Urothelium cell line (cell line): ENCODE data around the gene CEMIP.

ENCODE experiments used
- DNase-seq: peaks from one replicate; pipeline ENCODE4 v3.0.0; 2011; ENCODE audit warnings: low spot score, mixed read lengths
- FAIRE-seq: peaks from 2 replicates; lab custom pipeline; 2011; peaks lifted over from hg19 to GRCh38; lab: Jason Lieb, UNC

The CEMIP gene

DNA sequence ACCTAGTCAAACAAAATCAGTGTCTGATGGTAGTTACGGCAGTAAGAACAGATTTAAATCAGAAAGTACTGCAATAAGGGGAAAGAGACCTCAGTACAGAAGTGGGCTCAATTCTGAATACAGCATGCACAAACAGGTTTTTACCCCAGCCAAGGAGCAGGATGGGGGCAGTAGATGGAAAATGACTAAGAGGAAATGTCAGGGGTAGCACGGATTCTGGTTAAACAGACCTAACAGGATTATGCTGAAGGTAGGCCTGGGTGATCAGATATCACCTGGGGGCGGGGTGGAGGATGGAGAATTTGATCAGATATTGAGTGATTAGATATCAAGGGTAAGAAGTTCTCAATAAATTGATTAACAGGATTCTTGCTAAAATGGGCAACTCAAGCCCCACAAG is 191.5 kb downstream of the CEMIP start:
- DNase-seq (no peak), FAIRE-seq (no peak)

DNA sequence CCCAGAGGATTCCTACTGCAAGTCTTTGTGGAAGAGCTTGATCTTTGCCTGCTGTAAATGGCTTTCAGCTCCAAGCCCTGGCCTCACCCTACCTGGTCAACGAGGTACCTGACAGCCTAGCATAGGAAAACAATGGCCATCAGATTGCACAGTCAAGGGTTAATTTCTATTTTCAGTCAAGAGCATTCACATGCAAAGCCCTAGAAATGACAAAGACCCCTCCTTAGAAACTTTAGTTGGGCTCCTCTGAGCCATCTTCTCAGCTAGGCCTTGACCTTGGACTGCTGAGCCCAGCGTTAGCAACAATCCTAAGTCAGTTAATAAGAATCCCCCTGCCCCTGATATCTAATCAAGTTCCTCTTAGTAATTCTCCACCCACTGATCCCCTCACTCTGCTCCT is 192.0 kb downstream of the CEMIP start:
- FAIRE-seq (no peak), DNase-seq (no peak)

DNA sequence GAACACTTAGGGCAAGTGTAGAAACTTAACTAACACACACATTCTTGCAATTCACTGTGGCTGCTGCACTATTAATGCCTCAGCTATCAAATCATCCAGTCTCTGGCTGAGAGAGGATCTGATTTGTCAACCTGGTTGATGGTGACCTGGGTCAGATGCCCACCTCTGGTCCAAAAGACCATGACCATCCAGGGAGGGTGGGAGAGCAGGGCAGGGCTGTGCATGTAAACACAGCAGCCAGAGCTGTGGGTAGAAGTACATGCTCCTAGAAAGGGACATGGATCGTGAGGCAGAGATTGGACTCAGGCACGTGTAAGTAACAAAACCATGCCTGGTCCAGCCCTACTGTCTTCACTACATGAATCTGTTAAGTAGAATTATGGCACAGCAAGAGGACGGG is 193.1 kb downstream of the CEMIP start:
- FAIRE-seq, result no peak
- no peak for DNase-seq

DNA sequence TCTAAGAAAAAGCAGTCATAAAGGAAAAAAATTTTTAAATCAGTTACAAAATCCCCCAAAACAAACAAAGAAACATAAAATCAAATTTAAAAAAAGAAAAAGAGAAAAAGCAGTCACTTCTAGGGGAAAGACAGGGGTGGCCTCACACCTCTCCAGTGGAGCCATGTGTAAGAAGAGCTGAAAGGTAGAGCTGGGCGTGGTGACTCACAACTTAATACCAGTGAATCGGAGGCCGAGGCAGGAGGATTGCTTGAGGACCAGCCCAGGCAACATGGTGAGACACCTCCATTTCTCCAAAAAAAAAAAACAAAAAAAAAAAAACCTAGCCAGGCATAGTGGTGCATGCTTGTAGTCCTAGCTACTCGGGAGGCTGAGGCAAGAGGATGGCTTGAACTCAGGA is 195.7 kb downstream of the CEMIP start:
- DNase-seq (no peak), FAIRE-seq (no peak)

DNA sequence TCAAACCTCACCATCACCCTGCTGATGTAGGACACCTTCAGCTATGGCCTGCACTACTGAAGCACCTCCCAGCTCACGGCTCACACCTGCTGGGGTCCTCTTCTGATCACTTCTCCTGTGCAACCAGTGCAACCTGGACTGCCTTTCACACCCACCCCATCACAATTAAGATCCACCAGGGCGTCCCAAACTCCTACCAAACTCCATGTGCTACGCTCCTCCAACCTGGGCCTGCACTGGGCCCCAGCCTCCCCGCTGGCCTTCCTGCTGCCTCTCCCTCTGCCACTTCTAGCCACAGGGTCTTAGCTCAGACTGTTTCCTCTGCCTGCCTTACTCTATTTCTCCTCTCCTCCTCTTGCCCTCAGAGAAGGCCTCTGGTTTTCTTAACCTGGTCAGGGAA is 197.7 kb downstream of the CEMIP start:
- DNase-seq (no peak), FAIRE-seq (no peak)

DNA sequence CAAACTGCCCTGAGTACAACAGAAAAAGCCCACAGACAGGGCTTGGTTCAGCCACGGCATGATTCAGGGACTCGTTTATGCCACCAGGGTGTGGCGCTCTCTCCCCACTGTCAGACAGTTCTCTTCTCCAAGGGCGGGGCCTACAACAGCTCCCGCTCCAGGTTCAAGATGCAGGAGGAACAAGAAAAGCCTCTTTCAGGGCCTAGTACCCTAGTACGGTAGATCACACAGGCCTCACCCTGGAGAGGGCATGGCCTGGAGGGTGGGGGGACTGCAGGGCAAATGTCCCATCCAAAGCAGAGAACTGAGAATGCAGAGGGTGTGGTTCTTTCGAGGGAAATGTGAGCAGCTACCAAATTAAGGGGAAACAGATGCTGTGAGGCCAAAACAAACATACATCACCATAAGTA is 198.5 kb downstream of the CEMIP start:
- no peak for DNase-seq
- FAIRE-seq, result no peak

DNA sequence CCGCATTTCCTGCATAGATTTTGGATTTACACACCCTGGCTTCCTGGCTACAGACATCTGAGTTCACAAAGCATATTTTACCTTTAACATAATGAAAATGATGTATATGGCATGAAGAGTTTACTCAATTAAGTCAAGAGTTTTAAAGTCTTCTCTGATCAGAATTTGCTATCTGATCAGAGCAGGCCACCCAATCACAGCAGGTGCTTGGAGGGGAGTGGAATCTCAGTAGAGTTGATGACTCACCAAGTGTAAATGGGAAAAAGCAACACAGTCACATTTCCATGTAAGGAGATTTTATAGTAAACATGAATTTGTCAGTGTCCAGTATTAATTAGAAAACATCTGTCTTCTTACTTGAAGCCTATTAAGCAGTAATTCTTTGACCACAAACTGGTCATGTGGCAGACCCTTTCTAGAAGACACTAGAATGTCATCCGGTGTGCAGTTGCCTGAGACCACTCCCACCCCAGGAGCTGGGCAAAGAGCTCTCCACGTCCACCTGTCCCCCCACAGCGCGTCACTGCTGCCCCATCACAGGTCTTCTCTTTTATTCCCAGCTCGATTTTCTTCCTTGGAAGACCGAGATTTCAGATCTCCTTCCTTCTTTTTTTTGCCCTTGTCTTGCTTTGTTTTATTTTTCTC is 199.6 kb downstream of the CEMIP start:
- DNase-seq (no peak), FAIRE-seq (no peak)

DNA sequence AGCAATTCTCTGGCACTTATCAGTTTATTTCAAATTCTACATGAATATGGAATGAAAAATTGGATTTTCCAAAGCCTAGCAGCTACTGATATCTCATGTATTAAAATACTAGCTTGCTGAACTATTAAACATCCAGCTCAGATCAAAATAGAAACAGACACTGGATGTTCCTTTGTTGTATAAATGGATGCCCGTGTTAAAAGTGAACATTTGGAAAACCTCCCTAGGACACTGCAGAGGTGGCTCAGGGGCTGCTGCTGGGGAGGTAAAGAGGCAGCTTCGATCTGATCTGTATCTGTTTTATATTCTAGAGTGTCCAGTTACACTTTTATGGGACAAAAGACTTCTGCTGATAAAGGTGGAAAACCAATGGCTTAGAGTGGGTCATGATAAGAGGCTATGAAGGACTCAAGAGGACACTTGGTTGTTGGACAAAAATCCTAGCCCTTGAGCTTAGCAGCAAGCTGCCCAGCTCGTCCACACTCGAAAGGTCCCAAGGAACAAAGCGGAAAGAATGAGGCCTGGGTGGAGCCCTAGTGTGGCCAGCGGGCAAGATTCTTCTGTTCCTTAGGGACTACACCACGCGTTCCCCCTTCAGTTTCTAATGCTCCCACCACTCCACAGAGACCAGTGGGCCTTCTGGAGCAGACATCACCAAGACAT is 200.5 kb downstream of the CEMIP start:
- FAIRE-seq (no peak), DNase-seq (no peak)

DNA sequence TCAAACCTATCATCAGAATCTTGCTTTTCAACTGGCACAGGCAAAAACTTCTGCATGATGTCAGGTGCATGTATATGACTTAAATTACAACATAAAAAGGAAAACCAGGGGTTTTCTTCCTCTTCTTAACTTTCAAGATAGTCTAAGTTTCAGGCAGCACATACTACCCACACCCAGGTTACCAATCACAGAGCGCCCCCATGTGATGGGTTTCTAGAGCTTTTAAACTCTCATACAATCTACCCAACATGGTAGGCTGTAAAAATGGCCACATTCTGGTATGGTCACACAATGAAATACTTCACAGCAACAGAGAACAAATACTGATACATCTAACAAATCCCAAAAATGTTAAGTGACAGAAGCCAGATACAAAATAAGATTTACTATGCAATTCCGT is 203.0 kb downstream of the CEMIP start:
- FAIRE-seq, result no peak

DNA sequence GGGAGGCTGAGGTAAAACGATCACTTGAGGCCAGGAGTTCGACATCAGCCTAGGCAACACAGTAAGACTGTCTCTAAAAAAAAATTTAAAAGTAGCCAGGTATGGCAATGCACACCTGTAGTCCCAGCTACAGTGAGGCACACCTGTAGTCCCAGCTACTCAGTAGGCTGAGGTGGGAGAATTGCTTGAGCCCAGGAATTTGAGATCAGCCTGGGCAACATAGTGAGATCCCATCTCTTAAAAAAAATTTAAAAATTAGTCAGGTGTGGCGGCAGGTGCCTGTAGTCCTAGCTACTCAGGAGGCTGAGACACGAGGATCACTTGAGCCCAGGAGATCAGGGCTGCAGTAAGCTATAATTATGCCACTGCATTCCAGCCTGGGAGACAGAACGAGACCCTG is 203.7 kb downstream of the CEMIP start:
- DNase-seq (no peak), FAIRE-seq (no peak)

More for the DNA sequence above, 203.0 kb downstream of the CEMIP start:
- no peak for DNase-seq

DNA sequence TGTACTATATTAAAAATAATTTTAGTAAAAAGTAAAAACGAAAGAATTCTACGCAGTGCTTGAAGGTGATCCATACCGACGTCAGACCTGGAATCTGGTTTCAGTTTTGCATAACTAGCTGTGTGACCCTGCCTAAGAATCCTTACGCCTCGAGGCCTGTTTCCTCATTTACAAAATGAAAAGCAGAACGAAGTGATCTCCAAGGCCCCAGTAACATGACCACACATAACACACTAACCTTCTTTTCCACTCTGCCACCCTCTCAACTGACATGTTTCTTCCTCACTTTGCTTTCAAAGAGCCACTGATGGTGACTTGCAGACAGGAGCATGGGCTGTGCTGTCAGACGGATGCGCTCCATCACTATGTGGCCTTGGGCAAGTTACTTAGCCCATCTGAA is 205.7 kb downstream of the CEMIP start:
- no peak for DNase-seq
- no peak for FAIRE-seq

DNA sequence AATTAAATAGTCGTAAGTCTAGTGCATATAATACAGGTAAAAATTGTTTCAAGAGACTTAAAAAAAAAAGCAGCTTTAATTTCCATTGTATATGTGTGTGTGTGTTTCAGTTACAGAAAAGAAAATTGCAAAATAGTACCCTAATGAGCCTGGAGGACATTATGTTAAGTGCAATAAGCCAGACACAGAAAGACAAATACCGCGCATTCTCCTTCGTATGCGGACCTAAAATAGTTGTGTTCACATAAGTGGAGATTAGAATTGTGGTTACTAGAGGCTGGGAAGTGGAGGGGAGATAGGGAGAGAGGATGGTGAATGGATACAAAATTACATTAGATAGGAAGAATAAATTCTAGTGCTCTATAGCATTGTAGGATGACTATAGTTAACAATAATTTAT is 206.8 kb downstream of the CEMIP start:
- FAIRE-seq (no peak), DNase-seq (no peak)

DNA sequence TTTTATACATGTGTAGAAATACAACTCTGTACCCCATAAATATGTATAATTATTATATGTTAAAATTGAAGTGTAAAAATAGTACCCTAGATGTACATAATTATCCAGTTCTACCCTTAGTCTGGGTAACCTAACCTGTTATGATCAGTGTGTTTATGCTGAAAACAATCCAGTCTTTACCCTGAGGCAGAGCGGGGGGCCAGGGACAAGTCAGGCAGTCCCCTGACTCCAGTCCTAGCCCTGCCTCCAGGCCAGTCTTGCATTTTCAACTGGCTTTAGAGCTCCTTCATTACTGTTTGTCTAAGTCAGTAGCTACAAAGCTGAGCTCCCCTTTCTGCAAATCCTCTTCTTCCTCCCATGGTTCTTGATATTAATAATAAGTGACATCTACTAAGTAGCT is 207.3 kb downstream of the CEMIP start:
- FAIRE-seq, result no peak
- no peak for DNase-seq

DNA sequence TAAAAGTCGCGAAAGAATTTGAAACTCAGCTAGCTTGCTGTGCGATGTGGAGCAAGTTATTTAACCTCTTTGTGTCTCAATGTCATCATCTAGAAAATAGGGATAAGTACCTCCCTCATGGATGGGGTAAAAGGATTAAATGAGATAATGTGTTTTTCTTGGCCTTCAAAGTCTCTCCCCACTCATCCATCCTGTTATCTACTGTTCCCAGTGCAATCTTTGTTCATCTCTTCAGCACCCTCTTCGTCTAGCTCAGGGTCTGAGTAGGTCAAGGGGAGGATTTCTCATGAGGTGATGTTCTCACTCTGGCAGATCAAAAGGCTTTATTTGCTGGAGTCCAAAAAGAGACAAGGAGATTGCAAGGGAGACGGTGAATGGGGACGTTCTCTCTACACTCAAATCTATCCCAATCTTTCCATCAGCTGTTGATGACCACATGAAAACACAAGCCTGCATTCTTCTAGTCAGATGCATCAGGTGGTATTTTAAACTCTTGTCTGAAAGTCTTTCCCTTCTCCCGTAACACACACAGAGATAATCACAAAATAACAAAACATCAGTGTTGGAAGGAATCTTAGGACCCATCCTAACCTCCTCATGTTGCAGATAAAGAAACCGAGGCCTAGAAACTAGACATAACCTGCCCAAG is 209.1 kb downstream of the CEMIP start:
- FAIRE-seq (no peak), DNase-seq (no peak)

DNA sequence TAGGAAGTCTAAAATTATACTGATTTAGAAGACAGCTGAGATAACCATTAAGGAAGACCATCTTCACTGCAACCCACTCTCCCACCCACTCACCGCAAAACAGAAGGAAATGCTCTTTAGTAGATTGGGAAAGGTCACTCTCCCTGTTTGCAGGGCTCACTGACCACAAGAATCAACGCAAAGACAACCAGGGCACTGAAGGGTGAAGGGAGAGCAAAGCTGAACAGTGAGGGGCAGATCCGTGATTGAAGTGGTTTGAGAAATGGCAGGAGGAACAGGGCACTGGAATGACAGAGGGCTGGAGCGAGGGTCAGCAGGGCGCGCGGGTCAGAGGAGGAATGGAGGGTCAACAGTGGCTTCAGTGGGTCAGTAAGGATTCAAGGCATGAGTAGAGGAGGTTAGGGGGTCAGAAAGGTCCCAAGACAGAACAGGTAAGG is 209.9 kb downstream of the CEMIP start:
- no peak for DNase-seq
- no peak for FAIRE-seq

DNA sequence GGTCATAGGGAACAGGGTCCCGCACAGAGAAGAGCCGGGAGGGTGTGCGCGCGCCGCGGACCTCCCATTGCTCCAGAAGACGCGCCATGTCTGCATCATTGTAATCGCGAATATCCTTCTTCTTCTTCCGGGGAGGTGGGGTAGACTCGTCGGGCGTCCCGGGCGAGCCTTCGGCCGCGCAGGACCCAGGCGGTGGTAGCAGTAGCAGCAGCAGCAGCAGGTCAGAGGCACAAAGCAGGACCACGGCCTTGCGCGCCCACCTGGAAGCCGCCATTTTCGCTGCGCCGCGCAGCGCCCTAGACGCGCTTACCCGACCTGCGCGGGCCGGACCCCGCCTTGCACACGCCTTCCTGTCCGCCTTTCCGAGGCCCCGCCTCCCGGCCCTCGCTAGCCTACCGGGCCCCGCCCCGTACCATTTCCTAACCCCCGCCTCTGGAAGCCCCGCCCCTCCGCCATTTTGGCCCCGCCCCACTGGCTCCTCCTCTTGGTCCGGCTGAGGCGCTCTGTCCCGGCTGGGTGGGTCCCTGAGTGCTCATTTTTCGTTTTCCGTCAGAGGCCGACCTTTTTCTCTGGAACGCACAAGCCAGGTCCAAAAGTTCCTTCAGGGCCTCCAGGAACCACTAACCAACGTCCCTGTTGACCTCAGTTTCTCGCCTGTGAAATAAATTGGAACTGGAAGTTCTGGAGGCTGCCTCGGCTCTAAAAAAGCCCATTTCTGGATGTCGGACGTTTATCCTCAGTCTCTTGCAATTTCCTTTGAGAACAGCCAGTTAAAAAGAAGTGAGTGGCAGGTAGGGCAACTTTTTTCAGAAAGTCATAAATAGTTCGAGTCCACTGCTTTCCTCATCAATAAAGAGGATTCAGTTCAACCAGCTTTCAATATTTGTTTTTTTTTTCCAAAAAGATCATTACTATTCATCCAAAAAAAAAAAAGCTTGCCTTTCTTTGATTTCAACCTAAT is 210.6 kb downstream of the CEMIP start, which contains the start of gene MESD:
TSS of gene MESD (minus strand) at position 302 of the 961 bp plus-strand sequence. CDS start at position 274, 28 bp downstream.
- DNase-seq (peak; percentile 99), FAIRE-seq (no peak)

DNA sequence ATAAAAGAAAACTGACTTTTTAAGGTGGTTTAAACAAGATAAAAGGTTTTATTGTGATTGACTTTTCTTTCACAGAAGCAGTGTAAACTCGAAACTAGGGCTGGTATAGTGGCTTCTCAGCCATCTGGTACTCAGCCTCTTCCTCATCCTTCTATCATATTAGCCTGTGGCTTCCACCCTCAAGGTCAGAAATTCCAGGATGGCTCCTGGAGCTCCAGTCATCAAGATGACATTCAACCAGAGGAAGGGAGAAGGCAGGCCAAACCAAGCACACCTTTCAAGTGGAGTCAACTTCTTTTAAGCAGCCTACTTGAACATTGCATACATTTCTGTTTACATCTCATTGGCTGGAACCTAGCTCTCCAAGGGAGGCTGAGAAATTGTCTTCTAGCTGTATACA is 211.8 kb downstream of the CEMIP start:
- FAIRE-seq (no peak), DNase-seq (no peak)

DNA sequence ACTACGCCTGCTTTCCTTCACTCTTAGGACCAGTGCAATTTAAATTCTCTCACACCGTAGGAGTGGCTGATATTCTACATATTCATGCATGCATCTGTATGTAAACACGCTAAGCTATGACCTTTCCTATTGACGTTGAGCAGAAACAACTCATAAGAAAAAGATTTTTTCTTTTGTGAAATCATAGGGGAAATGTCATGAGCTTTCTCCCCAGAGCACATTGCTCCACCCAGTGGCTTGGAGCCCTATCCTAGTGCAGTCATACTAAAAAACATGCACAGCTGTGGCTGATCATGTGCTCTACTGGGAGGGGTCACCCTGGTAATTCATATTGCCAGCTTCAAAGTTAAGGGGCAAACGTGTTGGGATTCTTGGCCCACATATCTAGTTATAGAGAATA is 212.3 kb downstream of the CEMIP start:
- DNase-seq (no peak), FAIRE-seq (no peak)

DNA sequence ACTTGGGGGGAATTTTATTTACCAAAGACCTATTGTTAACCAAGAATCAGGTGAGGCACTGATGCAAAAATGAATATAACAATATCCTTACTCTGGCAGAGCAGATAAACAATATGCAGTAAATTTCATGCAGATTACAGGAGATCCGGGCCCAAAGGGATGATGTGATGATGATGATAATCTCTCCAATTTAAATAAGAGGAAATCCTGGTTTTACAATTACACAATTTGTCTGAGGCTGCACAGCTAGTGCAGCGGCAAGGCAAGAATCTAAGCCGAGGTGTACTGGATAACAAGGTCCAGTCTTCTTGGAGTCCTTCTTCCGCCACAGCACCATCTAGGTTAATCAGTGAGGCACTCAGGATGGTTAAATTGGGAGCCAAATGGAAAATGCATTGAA is 212.8 kb downstream of the CEMIP start:
- DNase-seq (no peak), FAIRE-seq (no peak)

DNA sequence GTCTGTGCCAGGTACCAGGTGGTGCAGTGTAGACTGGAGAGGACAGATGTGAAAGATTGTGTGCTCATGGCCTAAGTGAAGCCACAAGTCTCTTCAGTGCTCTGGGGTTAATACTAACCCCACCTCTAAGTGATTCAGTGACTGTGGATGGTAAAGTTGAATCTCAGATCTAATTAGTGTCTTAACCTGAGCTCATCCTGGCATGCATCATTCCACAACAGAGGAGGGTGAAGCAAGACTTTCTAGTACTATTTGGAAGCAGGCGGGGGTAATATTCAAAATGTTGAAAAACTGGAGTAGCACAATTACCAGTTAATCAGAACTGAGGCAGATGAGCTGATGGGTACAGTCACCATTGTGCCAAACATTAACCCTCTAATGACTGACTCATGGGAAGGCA is 213.3 kb downstream of the CEMIP start:
- no peak for FAIRE-seq
- no peak for DNase-seq

DNA sequence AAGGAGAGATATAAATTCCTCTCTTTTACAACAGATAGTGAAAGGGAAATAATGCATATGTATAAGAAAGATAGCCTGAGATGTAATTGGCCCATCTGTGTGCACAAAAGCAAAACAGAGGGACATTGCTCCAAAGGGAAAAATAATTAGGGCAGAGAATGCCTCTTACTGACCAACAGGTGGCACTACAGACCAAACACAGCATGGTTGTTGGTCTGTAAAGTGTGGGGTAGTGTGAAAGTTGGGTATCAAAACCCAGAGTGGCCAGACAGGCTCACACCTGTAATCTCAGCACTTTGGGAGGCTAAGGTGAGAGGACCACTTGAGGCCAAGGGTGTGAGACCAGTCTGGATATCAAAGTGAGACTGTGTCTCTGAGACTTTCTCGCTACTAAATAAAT is 217.1 kb downstream of the CEMIP start:
- DNase-seq (no peak), FAIRE-seq (no peak)
